NOMO-1 treated with DMSO at 0.1 percent for 48 hours (cell line): ENCODE measurements around the gene DVL2.
A peak's percentile ranks its signal among the peaks of the same experiment; 100 is the strongest.

Experiments
- DNase-seq: peaks from one replicate; lab custom pipeline; 2025; ENCODE audit not compliant: unreplicated experiment; lab: John Stamatoyannopoulos, UW

The DVL2 gene

GRCh38 chr17:7238420-7239090 lies 4.2 kb upstream of the DVL2 start:
- no peak for DNase-seq

GRCh38 chr17:7237761-7238419 lies 3.6 kb upstream of the DVL2 start:
- DNase-seq, result peak; percentile 36

- no peak for DNase-seq
Observed at GRCh38 chr17:7237266-7237760, 3.0 kb upstream of the DVL2 start.

GRCh38 chr17:7236808-7237207 lies 2.5 kb upstream of the DVL2 start:
- no peak for DNase-seq

GRCh38 chr17:7235693-7236665 lies 1.7 kb upstream of the DVL2 start:
- no peak for DNase-seq

GRCh38 chr17:7233701-7234082 lies 625 bp downstream of the DVL2 start:
- no peak for DNase-seq

- DNase-seq, result no peak
Observed at GRCh38 chr17:7232114-7232513, 2.2 kb downstream of the DVL2 start.

- DNase-seq, result no peak
Observed at GRCh38 chr17:7229504-7229903, 4.8 kb downstream of the DVL2 start.

GRCh38 chr17:7228920-7229319 lies 5.4 kb downstream of the DVL2 start:
- no peak for DNase-seq

- no peak for DNase-seq
Observed at GRCh38 chr17:7226721-7227710, 7.3 kb downstream of the DVL2 start.

- DNase-seq, result no peak
Observed at GRCh38 chr17:7225711-7226331, 8.5 kb downstream of the DVL2 start.

GRCh38 chr17:7224661-7225111 lies 9.6 kb downstream of the DVL2 start:
- no peak for DNase-seq

GRCh38 chr17:7224110-7224509 lies 10.2 kb downstream of the DVL2 start:
- DNase-seq, result no peak

- no peak for DNase-seq
Observed at GRCh38 chr17:7223375-7223774, 10.9 kb downstream of the DVL2 start.

GRCh38 chr17:7222972-7223292 lies 11.4 kb downstream of the DVL2 start:
- no peak for DNase-seq

GRCh38 chr17:7222093-7222971 lies 12.0 kb downstream of the DVL2 start:
- no peak for DNase-seq

GRCh38 chr17:7221278-7222092 lies 12.8 kb downstream of the DVL2 start:
- DNase-seq, result no peak

GRCh38 chr17:7220593-7221277 lies 13.6 kb downstream of the DVL2 start:
- peak; percentile 66 for DNase-seq
